Stimulated activated CD4-positive, alpha-beta T cell treated with anti-CD3 and anti-CD28 coated beads, Interleukin-2, amount 100 ng/mL, for 48 hours (primary cell): Measurements from ENCODE around the gene TRABD2B.
"Not testable (repeated sequence)": the region's sequence is repeated elsewhere in the genome, so short reads cannot be mapped to it uniquely, and the experiment has no call there.

ENCODE experiments used
- DNase-seq, 2 donors: peaks; one replicate each; pipeline ENCODE4 v3.0.0-alpha.2; 2020

The TRABD2B gene

GRCh38 chr1:47963568-47964358 is 33.4 kb downstream of the TRABD2B start:
- DNase-seq, result no peak

DNA sequence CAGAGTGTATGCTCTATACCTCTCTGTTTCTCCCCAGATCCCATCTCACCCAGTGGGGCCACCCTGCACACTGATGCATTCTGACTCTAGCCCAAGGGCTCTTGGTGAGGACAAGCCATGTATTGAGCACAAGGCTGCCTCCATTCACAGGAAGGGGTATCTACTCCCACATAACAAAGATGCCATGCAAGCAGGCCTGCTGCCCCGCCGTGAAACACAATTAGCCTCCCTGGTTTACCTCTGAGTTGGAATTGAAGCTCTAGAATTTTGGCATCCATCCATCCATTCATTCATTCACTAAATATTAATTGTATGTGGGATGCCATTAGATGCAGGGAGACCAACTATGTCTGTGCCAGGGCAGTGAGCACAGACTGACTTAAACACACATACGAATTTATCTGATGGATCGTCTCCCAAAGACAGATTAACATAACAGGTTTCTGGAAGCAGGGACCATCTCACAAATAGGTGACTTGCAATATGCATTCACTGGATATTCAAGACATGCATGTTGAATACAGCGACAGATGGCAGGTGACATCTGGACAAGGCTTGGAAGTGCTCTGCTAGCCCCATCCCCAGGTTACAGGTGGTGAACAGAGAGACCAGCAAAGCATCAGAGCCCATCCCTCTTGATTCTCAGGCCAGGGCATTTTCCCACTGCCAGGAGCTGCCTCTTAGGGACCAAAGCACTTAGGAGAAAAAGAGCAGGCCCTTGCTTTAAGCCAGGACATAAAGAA is 34.3 kb downstream of the TRABD2B start:
- DNase-seq, result no peak

GRCh38 chr1:47961835-47962234 is 35.4 kb downstream of the TRABD2B start:
- DNase-seq, result not testable (repeated sequence)

DNA sequence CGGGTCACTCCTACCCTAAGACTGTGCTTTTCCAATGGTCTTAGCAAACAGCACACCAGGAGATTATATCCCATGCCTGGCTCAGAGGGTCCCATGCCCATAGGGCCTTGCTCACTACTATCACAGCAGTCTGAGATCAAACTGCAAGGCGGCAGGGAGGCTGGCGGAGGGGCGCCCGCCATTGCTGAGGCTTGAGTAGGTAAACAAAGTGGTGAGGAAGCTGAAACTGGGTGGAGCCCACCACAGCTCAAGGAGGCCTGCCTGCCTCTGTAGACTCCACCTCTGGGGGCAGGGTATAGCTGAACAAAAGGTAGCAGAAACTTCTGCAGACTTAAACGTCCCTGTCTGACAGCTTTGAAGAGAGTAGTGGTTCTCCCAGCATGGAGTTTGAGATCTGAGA is 40.7 kb downstream of the TRABD2B start:
- not testable (repeated sequence) for DNase-seq

GRCh38 chr1:47953661-47954060 is 43.5 kb downstream of the TRABD2B start:
- DNase-seq, result no peak

DNA sequence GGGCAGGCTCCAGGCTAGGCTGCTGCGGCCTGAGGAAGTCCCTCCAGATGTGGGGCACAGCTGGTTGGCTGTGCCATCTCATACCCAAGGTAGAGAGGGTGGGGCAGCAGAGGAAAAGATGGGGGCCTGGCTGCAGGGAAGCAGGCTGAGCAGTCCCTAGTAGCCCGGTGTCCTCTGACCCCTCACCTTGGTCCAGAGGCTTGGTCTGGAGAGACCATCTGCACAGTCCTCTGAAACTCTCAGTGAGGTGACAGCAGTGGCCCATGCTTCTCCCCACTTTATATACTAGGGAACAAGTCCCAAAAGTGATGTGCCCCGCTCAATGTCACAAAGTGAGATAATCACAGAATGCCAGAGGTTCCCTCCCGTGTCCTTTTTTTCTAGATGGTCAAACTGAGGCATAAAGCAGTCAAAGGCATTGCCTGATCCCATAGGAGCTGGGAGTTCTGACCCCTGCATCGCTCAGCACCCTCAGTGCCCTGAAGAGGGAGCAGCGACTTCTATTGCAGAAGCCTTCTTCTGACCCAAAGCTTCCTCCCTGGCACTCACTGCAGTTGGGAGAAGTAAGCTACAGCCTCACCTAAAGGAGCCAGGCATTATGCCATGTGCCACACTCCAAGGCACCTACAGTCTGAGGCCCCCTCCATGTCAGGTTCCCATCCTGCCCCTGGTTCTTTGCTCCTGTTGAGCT is 45.5 kb downstream of the TRABD2B start:
- no peak for DNase-seq

- no peak for DNase-seq
Measured at GRCh38 chr1:47951026-47951425, 46.2 kb downstream of the TRABD2B start.

DNA sequence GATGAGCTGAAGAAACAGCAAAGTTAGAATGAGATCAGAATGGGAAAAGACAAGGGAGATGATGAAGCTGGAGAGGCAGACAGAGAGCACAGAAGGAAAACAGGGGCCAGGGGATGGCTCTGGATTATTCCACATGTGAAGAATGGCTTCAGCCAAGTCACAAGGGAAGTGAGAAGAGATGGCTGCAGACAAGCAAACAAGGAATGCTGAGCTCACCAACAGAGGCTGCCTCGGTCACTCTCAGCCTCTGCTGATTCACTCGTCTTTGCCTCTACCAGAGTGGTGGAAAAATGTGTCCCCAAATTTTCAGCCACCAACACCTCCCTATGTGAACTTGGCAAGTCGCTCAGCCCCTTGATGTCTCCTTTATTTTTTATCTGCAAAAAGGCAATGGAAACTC is 46.7 kb downstream of the TRABD2B start:
- DNase-seq, result no peak

- no peak for DNase-seq
Measured at GRCh38 chr1:47948126-47948525, 49.1 kb downstream of the TRABD2B start.

DNA sequence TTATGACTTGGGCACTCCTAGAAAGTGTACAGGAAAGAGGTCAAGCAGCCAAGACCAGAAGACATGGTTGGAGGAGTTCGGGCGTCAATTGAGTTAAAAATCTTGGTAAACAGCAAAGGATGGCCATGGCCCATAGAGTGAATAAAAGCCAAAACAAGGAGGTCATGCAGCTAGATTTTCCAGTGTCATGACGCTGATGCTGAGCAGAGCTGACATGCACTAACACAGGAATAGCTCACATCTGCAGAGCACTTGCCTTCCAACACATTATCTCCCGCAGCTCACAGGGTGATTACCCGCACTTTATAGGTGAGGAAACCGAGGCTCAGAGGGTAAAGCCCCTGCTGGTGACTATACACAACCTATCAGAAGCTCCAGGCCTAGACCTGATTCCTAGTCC is 49.7 kb downstream of the TRABD2B start:
- no peak for DNase-seq

- DNase-seq, result no peak
Measured at GRCh38 chr1:47944561-47944960, 52.6 kb downstream of the TRABD2B start.

GRCh38 chr1:47942240-47942629 is 55.0 kb downstream of the TRABD2B start:
- no peak for DNase-seq

- no peak for DNase-seq
Measured at GRCh38 chr1:47941609-47942239, 55.5 kb downstream of the TRABD2B start.

GRCh38 chr1:47940779-47941178 is 56.4 kb downstream of the TRABD2B start:
- no peak for DNase-seq

DNA sequence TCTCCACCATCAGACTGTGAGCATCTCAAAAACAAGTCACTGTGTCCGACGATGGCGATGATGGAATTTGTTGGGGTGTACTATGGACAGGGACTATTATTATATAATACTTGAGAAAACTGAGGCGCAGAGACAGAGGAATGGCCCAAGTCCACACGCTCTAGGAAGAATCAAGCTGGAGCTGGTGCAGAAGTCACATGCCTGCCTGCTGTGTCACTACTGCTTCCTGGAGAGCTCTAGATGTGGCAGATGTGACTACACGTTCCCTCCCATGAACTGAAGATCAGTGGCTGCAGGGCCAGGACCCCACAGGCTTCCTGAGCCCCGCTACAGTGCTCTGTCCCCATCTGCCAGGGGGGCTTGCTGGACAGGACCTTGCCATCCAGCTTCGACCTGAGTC is 56.9 kb downstream of the TRABD2B start:
- no peak for DNase-seq

DNA sequence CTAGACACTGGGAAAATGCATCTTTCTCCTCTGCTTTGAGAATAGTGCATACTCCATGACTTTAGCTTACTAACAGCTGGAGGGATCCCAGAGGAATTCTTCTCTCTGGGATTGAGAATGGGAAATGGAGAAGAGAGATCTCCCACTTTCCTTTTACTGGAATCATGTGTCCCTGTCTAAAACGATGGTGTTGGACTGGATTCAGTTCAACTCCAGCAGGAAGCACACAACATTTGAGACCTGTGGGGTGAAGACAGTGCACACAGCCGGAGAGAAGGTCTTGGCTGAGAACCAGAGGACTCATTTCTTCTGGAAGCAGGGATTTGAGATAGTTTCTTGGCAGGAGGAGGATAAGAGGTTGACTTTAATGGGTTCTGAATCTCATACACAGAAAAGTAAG is 58.7 kb downstream of the TRABD2B start:
- DNase-seq, result no peak

- DNase-seq, result no peak
Measured at GRCh38 chr1:47937586-47938254, 59.5 kb downstream of the TRABD2B start.

- no peak for DNase-seq
Measured at GRCh38 chr1:47936916-47937551, 60.2 kb downstream of the TRABD2B start.

GRCh38 chr1:47935856-47936255 is 61.3 kb downstream of the TRABD2B start:
- no peak for DNase-seq

DNA sequence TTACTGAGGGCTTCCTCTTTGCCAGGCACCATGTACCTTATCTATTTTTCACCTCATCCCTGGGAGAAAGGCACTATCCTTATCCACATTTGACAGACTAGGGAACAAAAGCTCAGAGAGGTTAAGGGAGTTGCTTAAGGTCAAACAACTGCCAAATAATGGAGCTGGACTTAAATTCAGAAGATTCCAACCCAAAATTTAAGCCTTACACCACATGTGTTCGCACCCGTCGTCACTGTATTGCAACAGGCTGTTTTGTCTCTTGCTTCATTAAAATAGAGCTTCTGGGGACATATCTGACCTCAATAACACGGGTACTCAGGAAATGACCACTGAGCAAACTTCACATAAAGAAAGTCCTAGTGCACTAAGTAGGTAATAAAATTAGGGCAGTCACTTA is 62.0 kb downstream of the TRABD2B start:
- DNase-seq, result no peak

DNA sequence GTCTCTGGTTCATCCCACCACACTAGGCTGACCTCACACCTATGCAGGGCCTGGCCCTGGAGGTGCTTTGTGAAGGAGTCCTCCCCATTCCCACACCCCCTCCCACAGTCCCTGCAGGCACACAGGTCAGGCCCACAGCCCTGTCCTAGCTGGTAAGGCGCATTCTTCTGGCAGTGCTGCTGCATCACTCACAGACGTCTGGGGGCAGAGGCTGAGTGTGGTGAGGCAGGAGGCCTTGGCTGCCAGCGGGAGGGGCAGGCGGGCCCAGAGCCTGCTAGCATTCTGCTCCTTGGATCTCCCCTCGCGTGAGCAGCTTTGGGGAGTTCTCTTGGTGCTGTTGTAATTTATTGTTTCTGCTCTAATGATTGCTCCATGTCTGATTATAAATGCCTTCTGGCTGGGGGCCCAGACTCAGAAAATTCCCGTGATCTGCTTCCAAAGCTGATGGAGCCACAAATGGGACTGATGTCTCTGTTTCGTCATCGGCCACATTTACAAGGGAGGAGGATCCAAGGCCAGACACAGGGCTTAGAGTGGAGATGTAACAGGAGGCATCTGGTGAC is 62.9 kb downstream of the TRABD2B start:
- no peak for DNase-seq

DNA sequence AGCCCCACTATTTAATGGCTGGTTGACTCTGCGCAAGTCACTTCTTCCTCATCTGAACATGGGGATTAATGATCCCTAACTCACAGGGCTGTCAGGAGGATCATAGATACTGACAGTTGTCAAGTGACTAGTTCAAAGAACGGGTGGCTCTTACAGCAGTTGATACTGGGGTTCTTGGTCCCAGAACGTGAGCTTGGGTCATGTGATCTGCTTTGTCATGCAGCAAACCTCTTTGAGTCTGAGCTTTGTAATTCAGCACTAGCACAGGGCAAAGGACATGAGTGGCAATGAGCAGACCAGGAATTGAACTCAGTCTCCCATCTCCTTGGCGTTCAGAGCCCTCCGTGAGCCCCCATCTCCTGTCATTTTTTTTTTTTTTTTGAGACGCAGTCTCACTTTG is 64.4 kb downstream of the TRABD2B start:
- DNase-seq, result no peak
